Measurements from ENCODE around the gene UXT.
"Not testable (repeated sequence)": the region's sequence is repeated elsewhere in the genome, so short reads cannot be mapped to it uniquely, and the experiment has no call there.

Gene UXT

DNA sequence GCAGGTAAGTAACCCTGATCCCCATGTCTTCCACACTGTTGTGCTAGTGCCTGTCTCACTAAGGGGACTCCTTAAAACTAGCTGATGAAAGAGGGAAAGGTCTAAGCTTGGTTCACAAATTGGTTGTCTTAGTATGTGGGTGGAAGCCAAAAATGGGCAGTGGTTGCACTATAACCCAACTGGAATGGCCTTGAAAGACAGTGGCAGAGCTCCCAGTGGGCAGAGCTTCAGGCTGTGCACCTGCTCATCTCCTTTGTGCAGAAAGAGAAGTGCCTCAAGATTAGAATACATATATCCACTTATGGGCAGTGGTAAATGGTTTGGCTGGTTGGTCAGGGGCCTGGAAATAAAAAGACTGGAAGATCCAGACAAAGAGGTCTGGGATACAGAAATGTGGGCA lies 46.6 kb downstream of the UXT start:
- DNase-seq, result no peak

GRCh38 chrX:47611926-47612325 lies 47.1 kb downstream of the UXT start:
- DNase-seq, result no peak

DNA sequence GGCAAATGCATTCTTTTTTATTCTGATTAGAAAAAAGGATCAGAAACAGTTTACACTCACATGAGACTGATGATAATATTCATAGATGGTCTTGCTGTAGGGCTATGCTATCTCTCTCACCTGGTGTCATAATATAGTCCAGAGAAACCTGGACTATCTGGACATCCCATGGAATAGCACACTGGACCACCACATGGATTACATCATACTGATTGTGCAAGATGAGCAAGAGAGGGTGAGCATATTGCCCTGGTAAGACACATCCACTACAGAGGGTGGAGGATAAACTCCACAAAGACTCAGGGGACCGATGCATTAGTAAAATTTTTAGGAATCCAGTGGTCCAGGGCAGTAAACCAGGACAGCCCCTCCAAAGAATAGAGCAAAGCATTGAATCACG lies 47.5 kb downstream of the UXT start:
- DNase-seq, result no peak

DNA sequence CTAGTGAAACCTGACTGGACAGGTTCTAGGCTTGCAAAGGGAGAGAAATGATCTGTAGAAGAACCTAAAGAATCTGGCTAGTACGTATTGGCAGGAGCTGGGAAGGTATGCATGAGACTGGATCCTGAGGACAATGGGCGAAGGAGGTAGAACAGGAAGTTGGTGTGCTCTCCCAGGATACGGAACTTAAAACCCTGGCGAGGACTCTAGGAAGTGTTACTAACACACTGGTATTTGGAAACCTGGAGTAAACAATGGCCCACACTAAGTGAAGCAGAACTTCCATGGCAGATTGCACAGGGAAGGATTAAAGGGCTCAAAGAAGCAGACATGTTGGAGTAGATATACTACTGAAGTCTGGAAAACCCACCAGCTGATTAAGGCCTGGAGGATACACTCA lies 48.5 kb downstream of the UXT start:
- DNase-seq, result no peak

GRCh38 chrX:47608130-47608810 lies 50.7 kb downstream of the UXT start:
- DNase-seq, result no peak

DNA sequence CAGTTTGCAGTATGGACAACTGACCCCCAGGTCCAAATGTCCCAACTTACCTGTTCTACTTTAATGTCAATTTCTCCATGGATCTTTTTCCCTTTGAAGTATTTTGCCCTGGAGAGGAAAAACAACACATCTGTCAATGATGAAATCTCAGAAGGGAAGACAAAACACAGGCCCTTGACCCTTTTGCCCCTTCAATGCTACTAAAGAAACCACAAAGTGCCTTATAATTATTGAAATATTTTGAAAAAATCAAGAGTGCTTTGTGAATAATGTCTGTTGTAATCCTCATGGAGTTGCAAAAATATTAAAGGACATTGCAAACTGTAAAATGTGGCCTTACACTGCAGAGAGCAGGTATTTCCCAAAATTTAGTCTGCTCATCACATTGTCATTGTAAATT lies 51.9 kb downstream of the UXT start:
- no peak for DNase-seq

- DNase-seq, result no peak
Observed at GRCh38 chrX:47605024-47605423, 54.0 kb downstream of the UXT start.

DNA sequence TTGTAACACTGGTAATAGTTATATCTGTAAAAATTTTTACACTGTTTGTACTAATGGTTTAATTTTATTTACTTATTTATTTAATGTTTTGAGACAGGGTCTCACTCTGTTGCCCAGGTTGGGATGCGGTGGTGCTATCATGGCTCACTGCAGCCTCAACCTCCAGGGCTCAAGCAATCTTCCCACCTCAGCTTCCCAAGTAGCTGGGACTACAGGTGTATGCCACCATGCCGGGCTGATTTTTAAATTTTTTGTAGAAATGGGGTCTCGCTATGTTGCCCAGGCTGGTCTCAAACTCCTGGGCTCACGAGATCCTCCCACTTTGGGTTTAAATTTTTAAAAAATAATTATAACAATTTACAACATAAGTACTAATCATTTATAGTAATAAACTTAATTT lies 55.9 kb downstream of the UXT start:
- not testable (repeated sequence) for DNase-seq

Measured in NCI-H187 treated with DMSO at 0.1 percent for 48 hours (cell line).